Upper lobe of left lung (tissue), 6 donors: ENCODE results near the gene TAF4. TPM values are rescaled to one million over a fixed set of nuclear protein-coding genes. Genes with fewer than 3 reads are reported as not detected.

Source experiments
- ATAC-seq, 2 donors: fragments of 200-7000 bp; cut with Tn5 transposase; one replicate each; pipeline ENCODE4 v1.9.1; 2022; ENCODE audit warnings: mild to moderate bottlenecking in 2 of 2, moderate library complexity in 2 of 2; ENCODE audit not compliant: low FRiP score in 2 of 2
- DNase-seq, 2 donors: peaks; one replicate each; pipeline ENCODE4 v3.0.0-alpha.2; 2019 to 2020
- H3K27ac ChIP-seq, 4 donors: fragments of 200-600 bp; sonication (generic); one replicate each; pipeline ENCODE4 v1.5.1; 2016 to 2019
- H3K27me3 ChIP-seq, 4 donors: fragments of 200-600 bp; sonication (generic); one replicate each; pipeline ENCODE4 v1.5.1; 2017 to 2019
- H3K36me3 ChIP-seq, 4 donors: fragments of 200-600 bp; sonication (generic); one replicate each; pipeline ENCODE4 v1.5.1; 2016 to 2019
- H3K4me1 ChIP-seq, 4 donors: fragments of 200-600 bp; sonication (generic); one replicate each; pipeline ENCODE4 v1.5.1; 2018 to 2019
- H3K4me3 ChIP-seq, 4 donors: fragments of 200-600 bp; sonication (generic); one replicate each; pipeline ENCODE4 v1.5.1; 2017 to 2019; ENCODE audit warnings: mild to moderate bottlenecking in 2 of 4, moderate library complexity in 1 of 4
- H3K9me3 ChIP-seq, 4 donors: fragments of 200-600 bp; sonication (generic); one replicate each; pipeline ENCODE4 v1.5.1; 2018 to 2019
- CTCF ChIP-seq, 6 experiments: fragments of 450-650 bp in 4 of 6; fragments of 200-600 bp in 2 of 6; sonication (generic) in 2 of 6; IDR thresholded peaks; one replicate each; pipeline ENCODE4 v1.5.1; 2016 to 2019; ENCODE audit warnings: antibody characterized with exemption in 6 of 6
- EP300 ChIP-seq, 4 donors: sonication (generic); formaldehyde crosslinking; IDR thresholded peaks; one replicate each; pipeline ENCODE4 v1.5.1; 2017; ENCODE audit warnings: antibody characterized with exemption in 4 of 4, control low read depth in 2 of 4
- POLR2A ChIP-seq, 4 donors: fragments of 450-650 bp; IDR thresholded peaks; one replicate each; pipeline ENCODE4 v1.5.1; 2016 to 2017; ENCODE audit warnings: antibody characterized with exemption in 4 of 4, mild to moderate bottlenecking in 2 of 4
- POLR2AphosphoS5 ChIP-seq, 2 donors: sonication (generic); formaldehyde crosslinking; IDR thresholded peaks; one replicate each; pipeline ENCODE4 v1.5.1; 2017; ENCODE audit warnings: antibody characterized with exemption in 2 of 2
- WGBS, 2 donors: methylation state at CpG; one replicate each; pipeline ENCODE4 v1.1.5; 2017 to 2018; 5-methylcytosine and 5-hydroxymethylcytosine counted together
- total RNA-seq, 6 donors: library from RNA; depleted of rRNA in 4 of 6; stranded (reverse); fragments of >200 nt in 4 of 6; gene quantifications; one replicate each; pipeline versions ENCODE4 v1.1.0 to v1.2.1, GENCODE V29; 2016 to 2021
- donor health status: DM: no; HTN: no; CAD: no; lungs with moderate emphysema.
- donor health status: DM: no; HTN: yes; CAD: no; lungs with severe emphysema.

The TAF4 gene
- total RNA-seq, 6 donors from 2014 or later = 13.0 to 44.0 (median 20.7) TPM

GRCh38 chr20:62054451-62054953 is 11.2 kb downstream of the TAF4 start:
- no peaks in the 10 kb centered on the region for H3K27me3 ChIP-seq
- no peak overlapping the region for H3K4me3 ChIP-seq
- H3K27ac ChIP-seq = no peak overlapping the region
- TF ChIP-seq CTCF (IDR thresholded peaks at IDR 0.05) (no peak), EP300 (IDR thresholded peaks at IDR 0.05) (no peak), POLR2AphosphoS5 (IDR thresholded peaks at IDR 0.05) (no peak), POLR2A (IDR thresholded peaks at IDR 0.05) (no peak)
- H3K36me3 ChIP-seq = peaks cover 0 to 5% (median 4%) of the 10 kb centered on the region in 4 donors
- ATAC-seq (no peak), DNase-seq (peak in 1 of 2 donors; percentile 38)
- WGBS, 2 donors = 94% methylated on average over 9 to 12 of the region's 12 CpGs
- H3K4me1 ChIP-seq = peaks cover 0 to 9% (median 0%) of the 10 kb centered on the region in 4 donors
- H3K9me3 ChIP-seq = no peaks in the 10 kb centered on the region

DNA sequence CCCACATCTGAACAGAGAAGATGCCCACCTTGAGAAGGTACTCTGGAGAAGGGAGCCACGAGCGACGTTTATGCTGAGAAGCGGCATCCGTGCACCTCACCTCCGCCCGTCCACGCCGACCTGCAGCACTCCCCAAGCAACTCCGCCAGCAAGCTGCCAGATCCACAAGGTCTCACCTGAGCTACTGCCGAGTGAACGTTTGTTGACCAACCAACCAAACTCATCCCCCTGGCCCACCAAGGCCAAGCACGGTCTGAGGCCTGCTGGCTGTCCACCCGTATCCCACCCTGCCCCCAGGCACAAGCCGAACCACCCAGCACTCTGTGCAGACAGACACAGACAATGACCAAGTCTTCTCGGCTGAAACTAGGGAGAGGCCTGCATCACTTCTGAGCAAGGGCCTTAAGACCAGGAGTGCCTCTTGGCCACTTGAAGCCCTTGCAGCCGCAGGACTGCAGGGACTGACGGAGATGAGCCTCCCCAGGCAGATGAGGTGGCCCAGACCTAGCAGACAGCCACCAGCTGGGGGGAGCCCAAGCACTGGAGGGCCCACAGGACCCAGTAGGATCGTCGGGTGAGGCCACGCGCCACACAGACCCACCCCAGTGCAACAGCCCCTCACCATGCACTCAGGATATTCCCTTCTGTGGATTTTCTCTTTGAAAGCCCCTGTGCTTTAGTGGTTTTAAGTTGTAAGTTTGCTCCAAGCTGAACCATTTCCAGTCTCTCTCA is 12.1 kb downstream of the TAF4 start:
- H3K9me3 ChIP-seq = no peaks in the 10 kb centered on the region
- H3K4me1 ChIP-seq = peaks cover 0 to 9% (median 0%) of the 10 kb centered on the region in 4 donors
- no peak overlapping the region for H3K4me3 ChIP-seq
- peaks cover 0 to 5% (median 4%) of the 10 kb centered on the region in 4 donors for H3K36me3 ChIP-seq
- H3K27me3 ChIP-seq = no peaks in the 10 kb centered on the region
- ATAC-seq (no peak), DNase-seq (peak in 1 of 2 donors; percentile 63)
- TF ChIP-seq POLR2AphosphoS5 (IDR thresholded peaks at IDR 0.05) (no peak), POLR2A (IDR thresholded peaks at IDR 0.05) (no peak), CTCF (IDR thresholded peaks at IDR 0.05) (no peak), EP300 (IDR thresholded peaks at IDR 0.05) (no peak)
- WGBS, 2 donors = 90 to 94% methylated on average over 4 to 22 of the region's 22 CpGs
- no peak overlapping the region for H3K27ac ChIP-seq

DNA sequence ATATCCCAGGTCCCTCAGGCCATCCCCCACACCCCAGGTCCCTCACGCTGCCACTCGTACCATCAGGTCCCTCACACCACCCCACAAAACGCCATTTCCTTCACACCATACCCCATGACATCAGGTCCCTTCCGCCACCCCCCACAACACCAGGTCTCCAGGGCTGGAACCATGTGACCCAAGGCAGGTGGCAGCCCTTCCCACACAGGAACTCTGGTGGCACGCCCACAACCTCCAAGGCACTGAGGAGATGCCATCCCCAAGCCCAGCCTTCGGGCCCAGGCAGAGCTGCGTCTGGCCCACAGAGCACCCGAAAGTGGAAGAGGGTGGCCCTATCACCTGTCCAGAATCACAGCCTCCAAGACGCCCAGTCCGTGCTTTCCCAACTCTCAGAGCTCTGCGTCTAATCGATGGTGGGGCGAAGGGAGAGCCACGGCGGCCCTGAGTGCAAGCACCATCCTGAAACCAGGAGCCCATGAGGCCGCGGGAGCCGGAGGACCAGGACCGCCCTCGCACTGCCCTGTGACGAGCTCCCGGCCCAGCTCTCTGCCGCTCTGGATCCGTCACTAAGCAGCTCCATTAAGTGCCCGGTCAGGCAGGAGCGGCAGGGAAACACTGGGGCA is 12.7 kb downstream of the TAF4 start:
- ATAC-seq = no peak
- H3K4me1 ChIP-seq = peaks cover 0 to 9% (median 0%) of the 10 kb centered on the region in 4 donors
- TF ChIP-seq CTCF (IDR thresholded peaks at IDR 0.05) (no peak), EP300 (IDR thresholded peaks at IDR 0.05) (no peak), POLR2A (IDR thresholded peaks at IDR 0.05) (no peak), POLR2AphosphoS5 (IDR thresholded peaks at IDR 0.05) (no peak)
- no peak overlapping the region for H3K27ac ChIP-seq
- H3K9me3 ChIP-seq = no peaks in the 10 kb centered on the region
- H3K36me3 ChIP-seq = peaks cover 0 to 5% (median 4%) of the 10 kb centered on the region in 4 donors
- H3K27me3 ChIP-seq = no peaks in the 10 kb centered on the region
- DNase-seq = peak in 1 of 2 donors; percentile 76
- 92 to 93% methylated on average over 6 to 26 of the region's 26 CpGs for WGBS, 2 donors
- no peak overlapping the region for H3K4me3 ChIP-seq

DNA sequence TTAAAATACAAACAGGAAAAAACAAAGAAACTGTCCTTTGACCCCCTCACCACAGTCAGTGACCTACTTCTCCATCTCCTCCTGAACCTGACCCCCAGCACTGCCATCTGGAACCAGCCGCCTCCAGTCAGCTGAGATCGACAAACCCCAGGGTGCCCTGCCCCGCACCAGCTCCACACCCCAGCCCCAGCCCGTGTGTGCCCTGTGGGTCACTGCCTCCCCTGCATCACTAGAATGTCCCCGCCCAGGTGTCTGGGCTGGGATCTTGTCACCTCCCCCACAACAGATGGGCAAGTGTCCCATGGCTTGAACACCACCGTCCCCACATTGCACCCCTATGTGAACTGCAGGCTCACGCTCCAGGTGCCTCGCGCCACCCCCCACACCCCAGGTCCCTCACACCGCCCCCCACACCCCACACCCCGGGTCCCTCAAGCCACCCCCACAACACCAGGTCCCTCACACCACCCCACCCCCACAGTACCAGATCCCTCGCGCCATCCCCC is 13.3 kb downstream of the TAF4 start:
- Histone ChIP-seq H3K36me3 (peaks cover 0 to 5% (median 4%) of the 10 kb centered on the region in 4 donors), H3K27ac (no peak overlapping the region), H3K27me3 (no peaks in the 10 kb centered on the region), H3K4me3 (no peak overlapping the region), H3K4me1 (peaks cover 0 to 9% (median 0%) of the 10 kb centered on the region in 4 donors), H3K9me3 (no peaks in the 10 kb centered on the region)
- TF ChIP-seq CTCF (IDR thresholded peaks at IDR 0.05) (no peak), EP300 (IDR thresholded peaks at IDR 0.05) (no peak), POLR2AphosphoS5 (IDR thresholded peaks at IDR 0.05) (no peak), POLR2A (IDR thresholded peaks at IDR 0.05) (no peak)
- 90 to 92% methylated on average over 12 to 13 of the region's 13 CpGs for WGBS, 2 donors
- ATAC-seq = no peak
- DNase-seq = no peak
